HG03060 (cell line): ENCODE data around the gene TOB1.

Experiments used
- ATAC-seq: cut with Tn5 transposase; IDR thresholded peaks from one replicate; pipeline ENCODE4 v1.9.1; 2021; ENCODE audit warnings: low read depth, moderate number of reproducible peaks; ENCODE audit not compliant: unreplicated experiment

Gene TOB1

DNA sequence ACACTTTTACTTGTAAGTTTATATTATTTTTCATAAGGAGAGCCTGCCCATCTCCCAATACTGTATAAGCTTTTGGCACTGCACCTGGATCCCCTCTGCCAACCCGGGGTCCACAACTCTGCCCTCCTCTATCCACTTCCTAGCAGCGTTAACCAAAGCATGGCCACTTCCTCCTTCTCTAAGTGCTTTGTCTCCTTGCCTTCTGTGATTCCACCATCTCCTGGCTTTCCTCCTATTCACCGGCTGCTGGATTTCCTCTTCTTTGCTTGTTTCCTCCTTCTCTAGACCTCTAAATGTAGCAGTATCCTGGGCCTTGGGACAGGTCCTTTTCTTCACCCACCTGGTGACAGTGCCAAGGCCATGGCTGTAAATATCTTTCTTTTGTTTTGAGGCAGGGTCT, 50.8 kb downstream of the TOB1 start:
- no peak for ATAC-seq

DNA sequence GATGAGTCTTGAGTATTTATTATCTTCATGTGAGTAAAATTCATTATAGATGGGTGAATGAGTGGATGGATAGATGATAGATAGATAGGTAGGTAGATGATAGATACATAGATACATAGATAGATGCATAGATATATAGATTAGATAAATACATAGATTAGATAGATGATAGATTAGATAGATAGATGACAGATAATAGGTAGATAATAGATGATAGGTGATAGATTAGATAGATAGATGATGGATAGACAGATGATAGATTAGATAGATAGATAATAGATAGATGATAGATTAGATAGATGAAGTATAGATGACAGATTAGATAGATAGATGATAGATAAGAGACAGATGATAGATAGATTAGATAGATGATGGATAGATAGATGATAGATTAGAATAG, 52.6 kb downstream of the TOB1 start:
- ATAC-seq = no peak
